GM12872 (cell line): ENCODE measurements around the gene IL1RAPL2.

Source experiments
- CTCF ChIP-seq: IDR thresholded peaks from 3 replicates; pipeline ENCODE4 v1.5.1; 2011; ENCODE audit warnings: low read depth, mild to moderate bottlenecking, low read length, moderate library complexity; ENCODE audit not compliant: insufficient read depth

Gene IL1RAPL2

GRCh38 chrX:104565791-104566680 lies at the start of gene IL1RAPL2:
TSS of gene IL1RAPL2 (plus strand) at chrX:104566199.
- peak; percentile 54 for TF ChIP-seq CTCF

DNA sequence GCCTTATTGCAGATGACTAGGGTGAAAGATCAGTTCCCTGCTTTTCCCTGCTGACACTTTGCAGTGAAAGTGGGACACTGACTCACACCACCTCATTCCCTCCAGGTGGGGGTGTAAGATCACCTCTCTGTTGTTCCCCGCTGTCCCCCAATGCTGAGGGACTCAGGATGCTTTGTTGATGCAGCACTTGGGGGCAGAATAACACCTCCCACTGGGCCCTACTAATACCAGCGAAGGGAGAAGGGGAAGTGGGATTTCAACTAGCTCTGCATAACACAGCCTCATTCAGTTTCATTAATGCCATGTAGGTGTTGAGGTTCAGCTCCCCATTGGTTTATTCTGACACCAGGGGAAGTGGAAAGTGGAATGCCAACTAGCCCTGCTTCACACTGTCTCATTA lies 43.6 kb upstream of the IL1RAPL2 start:
- TF ChIP-seq CTCF: no peak

DNA sequence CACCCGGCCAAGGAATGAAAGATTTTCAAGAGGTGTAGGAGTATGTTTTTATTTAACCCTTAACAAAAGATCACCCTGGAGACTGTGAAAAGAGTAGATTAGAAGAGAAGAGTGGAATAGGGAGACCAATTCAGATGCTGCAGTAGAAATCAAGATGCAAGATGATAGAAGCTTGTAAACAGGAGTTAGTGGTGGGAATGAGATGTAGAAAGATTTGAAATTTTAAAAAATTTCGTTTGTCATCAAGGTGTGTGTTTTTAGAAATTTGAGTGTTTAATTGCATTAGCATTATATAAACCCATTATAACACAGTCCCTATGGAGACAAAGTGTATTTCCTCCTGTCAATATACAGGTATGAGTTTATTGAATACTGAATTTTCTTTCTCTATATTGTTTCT lies 42.1 kb upstream of the IL1RAPL2 start:
- TF ChIP-seq CTCF: no peak

DNA sequence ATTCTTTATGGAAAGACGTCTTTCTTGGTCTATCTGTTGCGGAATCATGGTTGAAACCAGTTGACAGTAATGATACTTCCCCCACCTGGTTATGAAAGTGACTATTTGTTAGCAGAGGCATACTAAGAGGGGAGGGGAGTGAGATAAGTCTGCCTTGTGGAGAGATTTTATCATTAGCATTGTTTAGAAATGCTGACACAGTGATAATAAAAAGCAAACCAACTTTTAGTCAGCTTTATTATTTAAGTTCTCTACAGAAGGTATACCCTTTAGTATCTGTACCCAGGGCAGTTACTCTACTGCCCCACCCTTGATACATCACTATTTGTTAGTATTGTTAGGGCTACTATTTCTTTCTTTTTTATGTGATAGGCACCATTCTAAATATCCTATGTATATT lies 26.9 kb upstream of the IL1RAPL2 start:
- no peak for TF ChIP-seq CTCF

DNA sequence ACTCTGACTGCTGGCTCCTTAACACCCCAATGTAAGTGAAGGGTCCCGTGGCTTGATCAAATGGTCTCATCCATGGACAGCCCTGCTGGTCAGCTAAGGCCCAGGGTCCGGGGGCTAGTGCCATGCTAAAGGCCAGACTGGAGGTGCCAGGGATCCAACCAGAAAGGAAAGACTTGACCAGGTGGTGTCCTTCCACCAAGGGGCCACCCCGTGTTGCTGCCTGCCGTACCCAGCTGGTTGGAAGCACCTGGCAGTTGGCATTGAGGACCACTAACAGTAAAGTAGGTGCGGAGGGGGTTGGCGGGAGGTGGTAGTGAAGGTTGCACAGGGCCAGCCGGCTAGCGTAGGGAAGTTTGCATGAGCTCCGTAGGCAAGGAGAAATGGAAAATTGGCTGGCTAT lies 1.7 kb upstream of the IL1RAPL2 start:
- TF ChIP-seq CTCF: no peak

DNA sequence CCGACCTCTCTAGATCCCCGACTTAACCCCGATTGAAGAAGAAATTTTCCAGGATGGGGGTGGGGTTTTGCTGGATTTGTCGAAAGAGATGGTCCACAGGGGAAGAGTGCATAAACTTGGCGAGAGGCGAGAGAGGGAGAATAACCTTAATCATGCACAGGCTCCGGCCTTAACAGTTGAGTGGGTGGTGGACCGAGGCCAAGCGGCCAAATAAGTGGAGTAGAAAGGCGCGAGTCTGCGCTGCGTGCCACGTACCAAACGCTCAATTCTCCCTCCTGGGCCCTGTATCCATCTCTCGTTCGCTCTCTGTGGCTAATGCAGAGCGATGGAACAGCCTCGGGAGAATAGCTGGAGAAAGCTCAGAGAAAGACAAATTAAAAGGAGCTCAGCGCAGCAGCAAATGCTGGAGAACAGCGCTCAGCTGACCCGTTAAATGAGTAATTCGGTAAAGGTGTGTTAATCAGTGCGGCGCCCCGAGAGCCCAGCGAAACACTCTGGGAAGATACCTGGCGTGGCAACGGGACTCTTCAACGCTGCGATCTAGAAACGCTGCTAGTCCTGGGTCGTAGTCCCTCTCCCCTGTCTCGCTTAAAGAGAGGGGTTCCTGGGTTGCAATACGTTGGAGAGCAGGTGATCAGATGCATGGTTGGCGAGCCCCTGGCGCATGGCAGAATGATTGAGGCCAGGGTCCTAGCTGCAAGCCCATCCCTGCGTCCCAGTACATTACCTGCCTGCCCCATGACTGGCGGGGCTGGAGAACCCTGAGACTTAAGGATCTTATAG lies 887 bp upstream of the IL1RAPL2 start:
- TF ChIP-seq CTCF: no peak

- TF ChIP-seq CTCF: no peak
Measured at GRCh38 chrX:104566681-104567501, 892 bp downstream of the IL1RAPL2 start.
